Neural cell (in vitro differentiated cells): ENCODE results near the gene ALOX5. TPM values are rescaled to one million over a fixed set of nuclear protein-coding genes. Genes with fewer than 3 reads are reported as not detected.

ENCODE experiments used
- H2AFZ ChIP-seq: fragments of 200-600, 300-800 bp; sonication (generic), shearing (Covaris generic); 2 replicates; pipeline ENCODE4 v1.6.0; 2014; ENCODE audit warnings: low read depth, mild to moderate bottlenecking, antibody characterized with exemption, low read length, moderate library complexity
- H3F3A ChIP-seq: fragments of 200-600 bp; shearing (Covaris generic); 2 replicates; pipeline ENCODE4 v1.6.1; 2016; ENCODE audit warnings: mild to moderate bottlenecking, moderate library complexity, mixed read lengths, antibody characterized with exemption, low read length; ENCODE audit not compliant: insufficient read depth, poor library complexity, severe bottlenecking
- H3K27ac ChIP-seq: fragments of 200-600, 300-800 bp; sonication (generic), shearing (Covaris generic); 2 replicates; pipeline ENCODE4 v1.5.1; 2014; ENCODE audit warnings: mild to moderate bottlenecking, low read length, moderate library complexity
- H3K27me3 ChIP-seq: fragments of 300-800, 200-600 bp; sonication (generic), shearing (Covaris generic); 2 replicates; pipeline ENCODE4 v1.6.0; 2014; ENCODE audit warnings: mild to moderate bottlenecking, low read depth, low read length, moderate library complexity; ENCODE audit not compliant: insufficient read depth
- H3K36me3 ChIP-seq: fragments of 300-800, 200-600 bp; sonication (generic), shearing (Covaris generic); 2 replicates; pipeline ENCODE4 v1.5.1; 2014; ENCODE audit warnings: mild to moderate bottlenecking, antibody characterized with exemption, low read length, moderate library complexity; ENCODE audit not compliant: insufficient read depth
- H3K4me2 ChIP-seq: fragments of 300-800, 200-600 bp; sonication (generic), shearing (Covaris generic); 2 replicates; pipeline ENCODE4 v1.6.0; 2014; ENCODE audit warnings: mild to moderate bottlenecking, low read length
- H3K4me3 ChIP-seq: fragments of 300-800, 200-600 bp; sonication (generic), shearing (Covaris generic); 2 replicates; pipeline ENCODE4 v1.5.1; 2014; ENCODE audit warnings: mild to moderate bottlenecking, low read length, moderate library complexity
- H3K79me2 ChIP-seq: fragments of 200-600 bp; shearing (Covaris generic); replicated peaks from 2 replicates; pipeline ENCODE4 v1.6.0; 2014; ENCODE audit warnings: mild to moderate bottlenecking, low read length, moderate library complexity; ENCODE audit not compliant: insufficient read depth
- H3K9ac ChIP-seq: fragments of 300-800, 200-600 bp; sonication (generic), shearing (Covaris generic); 2 replicates; pipeline ENCODE4 v1.6.1; 2016; ENCODE audit warnings: mild to moderate bottlenecking, low read length, mixed read lengths
- H3K9me2 ChIP-seq: fragments of 200-600 bp; shearing (Covaris generic); 2 replicates; pipeline ENCODE4 v1.6.1; 2016; ENCODE audit warnings: mild to moderate bottlenecking, low read length, mixed read lengths; ENCODE audit not compliant: insufficient read depth
- H3K9me3 ChIP-seq: fragments of 200-600, 300-800 bp; sonication (generic), shearing (Covaris generic); 2 replicates; pipeline ENCODE4 v1.6.1; 2016; ENCODE audit warnings: mild to moderate bottlenecking, mixed run types, low read length, moderate library complexity, mixed read lengths
- H4K20me1 ChIP-seq: fragments of 200-600 bp; shearing (Covaris generic); 2 replicates; pipeline ENCODE4 v1.6.1; 2016; ENCODE audit warnings: mild to moderate bottlenecking, mixed run types; ENCODE audit not compliant: insufficient read depth
- EP300 ChIP-seq: fragments of 450-650 bp; conservative IDR thresholded peaks from 2 replicates; pipeline ENCODE4 v1.6.1; 2014; ENCODE audit warnings: antibody characterized with exemption, mild to moderate bottlenecking, moderate library complexity; ENCODE audit not compliant: poor library complexity, severe bottlenecking
- EZH2 ChIP-seq: fragments of 200-600, 300-800 bp; shearing (Covaris generic), sonication (generic); IDR thresholded peaks from 2 replicates; pipeline ENCODE4 v1.6.1; 2014; ENCODE audit warnings: antibody characterized with exemption, low read length, borderline replicate concordance, mild to moderate bottlenecking; ENCODE audit not compliant: insufficient read depth, poor library complexity, severe bottlenecking
- MXI1 ChIP-seq: fragments of 450-650 bp; conservative IDR thresholded peaks from 2 replicates; pipeline ENCODE4 v1.6.1; 2014; ENCODE audit warnings: antibody characterized with exemption, mild to moderate bottlenecking; ENCODE audit not compliant: poor library complexity, severe bottlenecking
- POLR2AphosphoS5 ChIP-seq: IDR thresholded peaks from 2 replicates; pipeline ENCODE4 v1.6.1; 2012
- RAD21 ChIP-seq: fragments of 450-650 bp; conservative IDR thresholded peaks from 2 replicates; pipeline ENCODE4 v1.6.1; 2014; ENCODE audit warnings: antibody characterized with exemption, mild to moderate bottlenecking, moderate library complexity
- SMC3 ChIP-seq: fragments of 450-650 bp; conservative IDR thresholded peaks from 2 replicates; pipeline ENCODE4 v1.6.1; 2014; ENCODE audit warnings: antibody characterized with exemption, mild to moderate bottlenecking, moderate library complexity; ENCODE audit not compliant: poor library complexity
- TAF1 ChIP-seq: IDR thresholded peaks from 2 replicates; pipeline ENCODE4 v1.6.1; 2012; ENCODE audit warnings: low read depth
- polyA plus RNA-seq: library from polyadenylated mRNA; depleted of rRNA; stranded (reverse); fragments of >200 nt; gene quantifications from 2 replicates; pipeline ENCODE4 v1.2.3, GENCODE V29; 2014
- TF ChIP-seq, protein P1 (sequence below): IDR thresholded peaks from 2 replicates; pipeline ENCODE4 v1.6.1; 2012; ENCODE audit warnings: borderline replicate concordance
- TF ChIP-seq, protein P2 (sequence below): fragments of 450-650 bp; IDR thresholded peaks from 2 replicates; pipeline ENCODE4 v1.5.1; 2014; ENCODE audit warnings: antibody characterized with exemption, mild to moderate bottlenecking, moderate library complexity; ENCODE audit not compliant: poor library complexity, severe bottlenecking

The ALOX5 gene
- polyA plus RNA-seq, 1 donor from 2014 or later, result not detected

DNA sequence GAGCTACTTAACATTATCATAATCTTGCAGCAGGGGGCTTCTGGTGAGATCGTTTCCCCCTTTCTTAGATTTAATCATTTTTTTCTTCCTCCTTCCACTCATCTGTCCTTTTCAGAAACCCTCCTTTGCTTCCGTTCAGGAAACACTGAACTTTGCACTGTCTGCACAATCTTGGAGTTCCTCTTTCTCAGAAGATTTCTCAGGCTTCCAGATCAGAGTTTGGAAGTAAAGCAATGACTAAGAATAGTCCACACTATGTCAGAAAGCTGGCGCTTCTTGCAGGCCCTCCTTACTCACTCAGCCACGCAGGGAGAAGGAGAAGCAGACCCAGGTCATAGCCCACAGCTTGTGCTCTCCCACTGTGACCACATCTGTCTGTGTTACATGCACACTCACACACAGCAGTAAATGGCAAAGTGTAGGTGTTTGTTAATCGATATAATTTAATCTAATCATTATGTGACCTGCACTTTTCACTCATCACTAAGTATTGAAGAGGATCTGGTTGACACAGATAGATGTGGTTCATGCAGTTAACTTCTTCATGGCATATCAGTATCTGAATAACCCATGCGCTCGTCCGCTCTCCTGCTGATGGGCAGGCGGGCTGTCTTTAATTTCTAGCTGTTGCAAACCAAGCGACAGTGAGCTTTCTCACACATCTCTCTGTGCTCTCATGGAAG is 30.2 kb downstream of the ALOX5 start:
- no peak overlapping the region for H2AFZ ChIP-seq
- no peaks in the 10 kb centered on the region for H3K27me3 ChIP-seq
- no peaks in the 10 kb centered on the region for H3K9me2 ChIP-seq
- no peak overlapping the region for H3K4me3 ChIP-seq
- TF ChIP-seq EZH2 (no peak), MXI1 (no peak), POLR2AphosphoS5 (no peak), TAF1 (no peak), SMC3 (no peak), EP300 (no peak), RAD21 (no peak)
- TF ChIP-seq, protein P1, sequence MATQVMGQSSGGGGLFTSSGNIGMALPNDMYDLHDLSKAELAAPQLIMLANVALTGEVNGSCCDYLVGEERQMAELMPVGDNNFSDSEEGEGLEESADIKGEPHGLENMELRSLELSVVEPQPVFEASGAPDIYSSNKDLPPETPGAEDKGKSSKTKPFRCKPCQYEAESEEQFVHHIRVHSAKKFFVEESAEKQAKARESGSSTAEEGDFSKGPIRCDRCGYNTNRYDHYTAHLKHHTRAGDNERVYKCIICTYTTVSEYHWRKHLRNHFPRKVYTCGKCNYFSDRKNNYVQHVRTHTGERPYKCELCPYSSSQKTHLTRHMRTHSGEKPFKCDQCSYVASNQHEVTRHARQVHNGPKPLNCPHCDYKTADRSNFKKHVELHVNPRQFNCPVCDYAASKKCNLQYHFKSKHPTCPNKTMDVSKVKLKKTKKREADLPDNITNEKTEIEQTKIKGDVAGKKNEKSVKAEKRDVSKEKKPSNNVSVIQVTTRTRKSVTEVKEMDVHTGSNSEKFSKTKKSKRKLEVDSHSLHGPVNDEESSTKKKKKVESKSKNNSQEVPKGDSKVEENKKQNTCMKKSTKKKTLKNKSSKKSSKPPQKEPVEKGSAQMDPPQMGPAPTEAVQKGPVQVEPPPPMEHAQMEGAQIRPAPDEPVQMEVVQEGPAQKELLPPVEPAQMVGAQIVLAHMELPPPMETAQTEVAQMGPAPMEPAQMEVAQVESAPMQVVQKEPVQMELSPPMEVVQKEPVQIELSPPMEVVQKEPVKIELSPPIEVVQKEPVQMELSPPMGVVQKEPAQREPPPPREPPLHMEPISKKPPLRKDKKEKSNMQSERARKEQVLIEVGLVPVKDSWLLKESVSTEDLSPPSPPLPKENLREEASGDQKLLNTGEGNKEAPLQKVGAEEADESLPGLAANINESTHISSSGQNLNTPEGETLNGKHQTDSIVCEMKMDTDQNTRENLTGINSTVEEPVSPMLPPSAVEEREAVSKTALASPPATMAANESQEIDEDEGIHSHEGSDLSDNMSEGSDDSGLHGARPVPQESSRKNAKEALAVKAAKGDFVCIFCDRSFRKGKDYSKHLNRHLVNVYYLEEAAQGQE, result no peak
- TF ChIP-seq, protein P2, sequence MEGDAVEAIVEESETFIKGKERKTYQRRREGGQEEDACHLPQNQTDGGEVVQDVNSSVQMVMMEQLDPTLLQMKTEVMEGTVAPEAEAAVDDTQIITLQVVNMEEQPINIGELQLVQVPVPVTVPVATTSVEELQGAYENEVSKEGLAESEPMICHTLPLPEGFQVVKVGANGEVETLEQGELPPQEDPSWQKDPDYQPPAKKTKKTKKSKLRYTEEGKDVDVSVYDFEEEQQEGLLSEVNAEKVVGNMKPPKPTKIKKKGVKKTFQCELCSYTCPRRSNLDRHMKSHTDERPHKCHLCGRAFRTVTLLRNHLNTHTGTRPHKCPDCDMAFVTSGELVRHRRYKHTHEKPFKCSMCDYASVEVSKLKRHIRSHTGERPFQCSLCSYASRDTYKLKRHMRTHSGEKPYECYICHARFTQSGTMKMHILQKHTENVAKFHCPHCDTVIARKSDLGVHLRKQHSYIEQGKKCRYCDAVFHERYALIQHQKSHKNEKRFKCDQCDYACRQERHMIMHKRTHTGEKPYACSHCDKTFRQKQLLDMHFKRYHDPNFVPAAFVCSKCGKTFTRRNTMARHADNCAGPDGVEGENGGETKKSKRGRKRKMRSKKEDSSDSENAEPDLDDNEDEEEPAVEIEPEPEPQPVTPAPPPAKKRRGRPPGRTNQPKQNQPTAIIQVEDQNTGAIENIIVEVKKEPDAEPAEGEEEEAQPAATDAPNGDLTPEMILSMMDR, result no peak
- H3K36me3 ChIP-seq, result no peaks in the 10 kb centered on the region
- no peaks in the 10 kb centered on the region for H3F3A ChIP-seq
- no peaks in the 10 kb centered on the region for H3K9me3 ChIP-seq
- no peaks in the 10 kb centered on the region for H3K79me2 ChIP-seq
- no peak overlapping the region for H3K27ac ChIP-seq
- H3K4me2 ChIP-seq, result no peak overlapping the region
- H4K20me1 ChIP-seq, result no peaks in the 10 kb centered on the region
- H3K9ac ChIP-seq, result no peak overlapping the region

DNA sequence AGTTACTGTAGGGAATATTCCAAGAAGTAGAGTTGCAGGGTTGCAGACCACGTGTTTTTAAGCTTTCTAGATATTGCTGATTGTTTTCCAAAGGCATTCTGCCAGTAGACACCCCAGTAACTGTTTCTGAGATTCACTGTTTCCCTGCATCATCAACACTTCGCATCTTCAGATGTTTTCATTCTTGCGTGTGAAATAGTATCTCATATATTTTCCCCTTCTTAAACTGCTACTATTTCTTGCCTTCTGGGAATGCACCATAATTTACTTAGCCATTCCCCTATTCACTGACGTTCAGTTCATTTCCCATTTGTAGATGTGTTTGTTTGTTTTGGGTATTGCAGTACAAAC is 30.7 kb downstream of the ALOX5 start:
- no peak overlapping the region for H3K27ac ChIP-seq
- no peaks in the 10 kb centered on the region for H3K9me2 ChIP-seq
- no peaks in the 10 kb centered on the region for H4K20me1 ChIP-seq
- no peaks in the 10 kb centered on the region for H3K9me3 ChIP-seq
- H3K27me3 ChIP-seq, result no peaks in the 10 kb centered on the region
- no peak overlapping the region for H3K4me3 ChIP-seq
- no peak overlapping the region for H2AFZ ChIP-seq
- H3K79me2 ChIP-seq, result no peaks in the 10 kb centered on the region
- H3K9ac ChIP-seq, result no peak overlapping the region
- H3K4me2 ChIP-seq, result no peak overlapping the region
- H3K36me3 ChIP-seq, result no peaks in the 10 kb centered on the region
- TF ChIP-seq EP300 (no peak), TAF1 (no peak), EZH2 (no peak), RAD21 (no peak), POLR2AphosphoS5 (no peak), MXI1 (no peak), SMC3 (no peak)
- TF ChIP-seq, protein P1, result no peak
- TF ChIP-seq, protein P2, result no peak
- no peaks in the 10 kb centered on the region for H3F3A ChIP-seq
